GM12891 (cell line): ENCODE data around the gene MYDGF.
A peak's percentile ranks its signal among the peaks of the same experiment; 100 is the strongest.

Experiments used
- DNase-seq: peaks from one replicate; pipeline ENCODE4 v3.0.0; 2011; ENCODE audit warnings: low spot score; ENCODE audit not compliant: insufficient read length
- FAIRE-seq: peaks from 2 replicates; lab custom pipeline; 2011; peaks lifted over from hg19 to GRCh38; lab: Jason Lieb, UNC
- PAX5 ChIP-seq: IDR thresholded peaks from 2 replicates; pipeline ENCODE4 v1.6.1; 2011; ENCODE audit warnings: low read length, moderate library complexity, mild to moderate bottlenecking; ENCODE audit not compliant: insufficient read depth, severe bottlenecking
- POLR2A ChIP-seq: IDR thresholded peaks from 2 replicates; pipeline ENCODE4 v1.6.1; 2011; ENCODE audit warnings: low read depth, low read length, control low read depth
- POLR2AphosphoS5 ChIP-seq: IDR thresholded peaks from 2 replicates; pipeline ENCODE4 v1.6.1; 2011; ENCODE audit warnings: low read depth, low read length, control low read depth
- POU2F2 ChIP-seq: IDR thresholded peaks from 2 replicates; pipeline ENCODE4 v1.6.1; 2011; ENCODE audit warnings: low read depth, mild to moderate bottlenecking, control low read depth, low read length, moderate library complexity
- SPI1 ChIP-seq: IDR thresholded peaks from 2 replicates; pipeline ENCODE4 v1.6.1; 2011; ENCODE audit warnings: low read depth, low read length, control low read depth
- TAF1 ChIP-seq: IDR thresholded peaks from 2 replicates; pipeline ENCODE4 v1.6.1; 2011; ENCODE audit warnings: low read depth, low read length, control low read depth

MYDGF gene

GRCh38 chr19:4657262-4657661, 12.9 kb downstream of the MYDGF start:
- no peak for FAIRE-seq
- no peak for DNase-seq
- no peak for TF ChIP-seq POLR2AphosphoS5
- no peak for TF ChIP-seq PAX5
- no peak for TF ChIP-seq POU2F2
- TF ChIP-seq SPI1, result no peak
- TF ChIP-seq TAF1, result no peak
- no peak for TF ChIP-seq POLR2A

- DNase-seq (no peak), FAIRE-seq (no peak)
- TF ChIP-seq PAX5 (no peak), POLR2AphosphoS5 (0 out of 2 replicates have a peak, but pooled peaks have one; percentile 21), POLR2A (no peak), POU2F2 (no peak)
Observed at GRCh38 chr19:4656102-4656501, 14.0 kb downstream of the MYDGF start.

GRCh38 chr19:4654437-4655361, 15.4 kb downstream of the MYDGF start:
- TF ChIP-seq TAF1 (no peak), POU2F2 (no peak; the same call in 1 of the 2 replicates), PAX5 (no peak), SPI1 (no peak), POLR2AphosphoS5 (no peak), POLR2A (no peak; the same call in 1 of the 2 replicates)
- FAIRE-seq, result peak; percentile 81
- no peak for DNase-seq

- DNase-seq (no peak), FAIRE-seq (no peak)
- TF ChIP-seq TAF1 (no peak), POU2F2 (no peak), SPI1 (no peak), POLR2A (peak; percentile 38; the same call in 1 of the 2 replicates)
Observed at GRCh38 chr19:4653793-4654436, 16.2 kb downstream of the MYDGF start.

GRCh38 chr19:4652075-4652474, 18.1 kb downstream of the MYDGF start:
- TF ChIP-seq POLR2AphosphoS5, result no peak
- no peak for TF ChIP-seq POU2F2
- DNase-seq, result no peak
- FAIRE-seq, result no peak

GRCh38 chr19:4650159-4650558, 20.0 kb downstream of the MYDGF start:
- TF ChIP-seq SPI1 (no peak), POU2F2 (no peak), POLR2A (no peak), POLR2AphosphoS5 (no peak), PAX5 (no peak), TAF1 (no peak)
- FAIRE-seq (no peak), DNase-seq (no peak)

GRCh38 chr19:4649392-4650047, 20.6 kb downstream of the MYDGF start:
- FAIRE-seq (no peak), DNase-seq (no peak)
- no peak for TF ChIP-seq PAX5

- FAIRE-seq (peak; percentile 5), DNase-seq (no peak)
- TF ChIP-seq POU2F2 (no peak), SPI1 (no peak), POLR2A (no peak), POLR2AphosphoS5 (no peak), TAF1 (no peak), PAX5 (no peak)
Observed at GRCh38 chr19:4647676-4648644, 22.2 kb downstream of the MYDGF start.

GRCh38 chr19:4645718-4646117, 24.4 kb downstream of the MYDGF start:
- FAIRE-seq, result no peak
- TF ChIP-seq TAF1 (no peak), POLR2AphosphoS5 (no peak), POU2F2 (no peak)
- no peak for DNase-seq
